GM10248 (cell line): Measurements from ENCODE around the gene KDM4C.
"Not testable (repeated sequence)": the region's sequence is repeated elsewhere in the genome, so short reads cannot be mapped to it uniquely, and the experiment has no call there.

Experiments used
- CTCF ChIA-PET: fragments of 300-600 bp; sonication (Branson Sonifier 250); formaldehyde crosslinking; extraction: SDS; loops from one replicate; lab custom pipeline; 2021; ENCODE audit warnings: antibody characterized with exemption; lab: Yijun Ruan, JAX
- POLR2A ChIA-PET: fragments of 350-650 bp; sonication (Branson Sonifier 250); formaldehyde crosslinking; extraction: SDS; loops from one replicate; lab custom pipeline; 2020; ENCODE audit warnings: antibody characterized with exemption; lab: Yijun Ruan, JAX
- DNase-seq: peaks from one replicate; pipeline ENCODE4 v3.0.0; 2012; ENCODE audit errors: extremely low spot score
- CTCF ChIP-seq: IDR thresholded peaks from 2 replicates; pipeline ENCODE4 v1.5.1; 2012; ENCODE audit warnings: mild to moderate bottlenecking, low read depth; ENCODE audit errors: extremely low read depth, missing control alignments, control extremely low read depth

KDM4C gene

GRCh38 chr9:6766606-6767005 lies 8.8 kb downstream of the KDM4C start:
- no peak for DNase-seq
- ChIA-PET POLR2A (no interaction called here), CTCF (no interaction called here)
- no peak for TF ChIP-seq CTCF

GRCh38 chr9:6768587-6768986 lies 10.8 kb downstream of the KDM4C start:
- DNase-seq, POLR2A ChIA-PET, CTCF ChIA-PET: not testable (repeated sequence)

- POLR2A ChIA-PET, result no interaction called here
- CTCF ChIA-PET, result no interaction called here
- no peak for DNase-seq
- TF ChIP-seq CTCF, result no peak
These were observed 13.9 kb downstream of the KDM4C start for GRCh38 chr9:6771722-6772121.

- no peak for TF ChIP-seq CTCF
- DNase-seq, result no peak
- POLR2A ChIA-PET, result no interaction called here
- CTCF ChIA-PET, result interaction anchor here (1.2 to 1.3 kb wide), 3 partner anchors 17 to 50 kb away, joined by 3 read pairs; no protein-coding TSS in a partner anchor
These were observed 19.6 kb downstream of the KDM4C start for GRCh38 chr9:6777213-6777902.

GRCh38 chr9:6779417-6780241 lies 21.9 kb downstream of the KDM4C start:
- ChIA-PET POLR2A (interaction anchor here (2.2 kb wide), 1 partner anchor 22 kb away, joined by 5 read pairs; the partner anchor contains the start of gene KDM4C), CTCF (interaction anchor here (1.1 to 1.2 kb wide), 3 partner anchors 16 to 47 kb away, joined by 3 read pairs; no protein-coding TSS in a partner anchor)
- no peak for TF ChIP-seq CTCF
- no peak for DNase-seq

GRCh38 chr9:6780690-6781089 lies 22.9 kb downstream of the KDM4C start:
- no peak for TF ChIP-seq CTCF
- POLR2A ChIA-PET, result no interaction called here
- DNase-seq, result no peak
- CTCF ChIA-PET, result interaction anchor here (1.2 kb wide), 2 partner anchors 40 to 46 kb away, joined by 3 read pairs; no protein-coding TSS in a partner anchor
